H9 (cell line): ENCODE results near the gene CALCOCO1. TPM values are rescaled to one million over a fixed set of nuclear protein-coding genes. Genes with fewer than 3 reads are reported as not detected.

Source experiments
- DNase-seq: peaks from one replicate; pipeline ENCODE4 v3.0.0-alpha.2; 2017
- H2AFZ ChIP-seq: one replicate; pipeline ENCODE4 v1.6.1; 2013; ENCODE audit warnings: mild to moderate bottlenecking, low read length, control low read depth, moderate library complexity
- H2AK5ac ChIP-seq: 2 replicates; pipeline ENCODE4 v1.6.1; 2013; ENCODE audit warnings: low read length, control low read depth, mixed read lengths; ENCODE audit not compliant: insufficient read length
- H2BK120ac ChIP-seq: one replicate; pipeline ENCODE4 v1.6.1; 2013; ENCODE audit warnings: low read depth, mild to moderate bottlenecking, low read length, control low read depth, inconsistent platforms; ENCODE audit not compliant: poor library complexity, severe bottlenecking
- H2BK12ac ChIP-seq: 2 replicates; pipeline ENCODE4 v1.6.1; 2013; ENCODE audit warnings: low read length, control low read depth, mixed read lengths, low read depth; ENCODE audit not compliant: insufficient read length
- H2BK15ac ChIP-seq: 2 replicates; pipeline ENCODE4 v1.6.1; 2013; ENCODE audit warnings: low read depth, low read length, control low read depth
- H2BK20ac ChIP-seq: one replicate; pipeline ENCODE4 v1.6.1; 2013; ENCODE audit warnings: low read depth, mild to moderate bottlenecking, low read length, control low read depth, inconsistent platforms; ENCODE audit not compliant: poor library complexity, severe bottlenecking
- H2BK5ac ChIP-seq: 2 replicates; pipeline ENCODE4 v1.6.1; 2013; ENCODE audit warnings: low read length, control low read depth, mixed read lengths; ENCODE audit not compliant: insufficient read length
- H3K14ac ChIP-seq: 2 replicates; pipeline ENCODE4 v1.6.1; 2013; ENCODE audit warnings: low read length, control low read depth; ENCODE audit not compliant: insufficient read depth
- H3K18ac ChIP-seq: 2 replicates; pipeline ENCODE4 v1.6.1; 2013; ENCODE audit warnings: low read depth, mild to moderate bottlenecking, mixed read lengths, low read length, control low read depth; ENCODE audit not compliant: insufficient read length
- H3K23ac ChIP-seq: 2 replicates; pipeline ENCODE4 v1.6.1; 2013; ENCODE audit warnings: low read length, control low read depth, mixed read lengths, low read depth; ENCODE audit not compliant: insufficient read length
- H3K23me2 ChIP-seq: 2 replicates; pipeline ENCODE4 v1.6.1; 2013; ENCODE audit warnings: low read depth, mild to moderate bottlenecking, mixed read lengths, low read length, control low read depth; ENCODE audit not compliant: insufficient read length, poor library complexity, severe bottlenecking
- H3K27ac ChIP-seq: 2 replicates; pipeline ENCODE4 v1.5.1; 2013; ENCODE audit warnings: low read length, control low read depth, mixed read lengths, low read depth; ENCODE audit not compliant: insufficient read length
- H3K27me3 ChIP-seq: 2 replicates; pipeline ENCODE4 v1.6.1; 2013; ENCODE audit warnings: low read length, control low read depth, inconsistent platforms; ENCODE audit not compliant: insufficient read depth
- H3K4ac ChIP-seq: 2 replicates; pipeline ENCODE4 v1.6.1; 2013; ENCODE audit warnings: low read depth, mild to moderate bottlenecking, control low read depth, inconsistent platforms, low read length, moderate library complexity
- H3K4me1 ChIP-seq: 2 replicates; pipeline ENCODE4 v1.6.1; 2013; ENCODE audit warnings: low read length, control low read depth, inconsistent platforms; ENCODE audit not compliant: insufficient read depth
- H3K4me2 ChIP-seq: 2 replicates; pipeline ENCODE4 v1.6.1; 2013; ENCODE audit warnings: low read length, control low read depth, mixed read lengths; ENCODE audit not compliant: insufficient read length, insufficient read depth
- H3K56ac ChIP-seq: 2 replicates; pipeline ENCODE4 v1.6.1; 2013; ENCODE audit warnings: low read depth, mild to moderate bottlenecking, mixed read lengths, low read length, control low read depth; ENCODE audit not compliant: insufficient read length
- H3K79me1 ChIP-seq: 2 replicates; pipeline ENCODE4 v1.6.1; 2013; ENCODE audit warnings: low read depth, mild to moderate bottlenecking, moderate library complexity, low read length, control low read depth, inconsistent platforms; ENCODE audit not compliant: insufficient read depth, poor library complexity, severe bottlenecking
- H3K79me2 ChIP-seq: 2 replicates; pipeline ENCODE4 v1.6.1; 2013; ENCODE audit warnings: low read length, control low read depth, inconsistent platforms; ENCODE audit not compliant: insufficient read depth
- H3K9ac ChIP-seq: 2 replicates; pipeline ENCODE4 v1.6.1; 2013; ENCODE audit warnings: low read length, control low read depth, mixed read lengths; ENCODE audit not compliant: insufficient read length; ENCODE audit errors: extremely low read depth
- H3K9me3 ChIP-seq: one replicate; pipeline ENCODE4 v1.6.1; 2013; ENCODE audit warnings: low read depth, low read length, inconsistent platforms; ENCODE audit not compliant: control insufficient read depth
- H3T11ph ChIP-seq: one replicate; pipeline ENCODE4 v1.6.1; 2013; ENCODE audit warnings: mild to moderate bottlenecking, low read length, control low read depth, inconsistent platforms
- H4K20me1 ChIP-seq: one replicate; pipeline ENCODE4 v1.6.1; 2013; ENCODE audit not compliant: control insufficient read depth, insufficient read length, insufficient read depth
- H4K5ac ChIP-seq: 2 replicates; pipeline ENCODE4 v1.6.1; 2013; ENCODE audit warnings: low read depth, mild to moderate bottlenecking, mixed read lengths, low read length, control low read depth; ENCODE audit not compliant: insufficient read length
- H4K8ac ChIP-seq: replicated peaks from 2 replicates; pipeline ENCODE4 v1.6.1; 2013; ENCODE audit warnings: low read length, control low read depth, mixed read lengths, low read depth; ENCODE audit not compliant: insufficient read length
- H4K91ac ChIP-seq: 2 replicates; pipeline ENCODE4 v1.6.1; 2013; ENCODE audit warnings: low read depth, mild to moderate bottlenecking, moderate library complexity, mixed read lengths, low read length, control low read depth; ENCODE audit not compliant: insufficient read length
- H3K27ac Mint-ChIP-seq, 3 experiments: 2 replicates in 2 of 3; 3 replicates in 1 of 3; pipeline ENCODE4 v1.8.0; 2020 to 2021; ENCODE audit warnings: mixed read lengths in 3 of 3, mild to moderate bottlenecking in 1 of 3, moderate library complexity in 1 of 3
- H3K27me3 Mint-ChIP-seq: 2 replicates; pipeline ENCODE4 v1.8.0; 2021; ENCODE audit warnings: low read depth, mild to moderate bottlenecking, moderate library complexity, mixed read lengths
- H3K36me3 Mint-ChIP-seq, 3 experiments: 2 replicates in 2 of 3; 3 replicates in 1 of 3; pipeline ENCODE4 v1.8.0; 2020 to 2021; ENCODE audit warnings: low read depth in 3 of 3, mixed read lengths in 3 of 3; ENCODE audit not compliant: insufficient read depth in 1 of 3
- H3K4me1 Mint-ChIP-seq, 2 experiments: 2 replicates each; pipeline ENCODE4 v1.8.0; 2020; ENCODE audit warnings: mixed read lengths in 2 of 2
- H3K4me3 Mint-ChIP-seq, 2 experiments: 2 replicates in 1 of 2; 3 replicates in 1 of 2; pipeline ENCODE4 v1.8.0; 2020 to 2021; ENCODE audit warnings: mild to moderate bottlenecking in 2 of 2, mixed read lengths in 2 of 2, moderate library complexity in 1 of 2
- H3K9me3 Mint-ChIP-seq, 2 experiments: 2 replicates in 1 of 2; 3 replicates in 1 of 2; pipeline ENCODE4 v1.8.0; 2020; ENCODE audit warnings: mild to moderate bottlenecking in 2 of 2, mixed read lengths in 2 of 2, moderate library complexity in 1 of 2
- WGBS: extraction: QIAGEN DNeasy Blood & Tissue Kit; methylation state at CpG from one replicate; pipeline ENCODE4 v1.1.7; 2013; ENCODE audit warnings: missing lambda C conversion rate, low lambda C conversion rate, mixed read lengths; ENCODE audit not compliant: insufficient read length; ENCODE audit errors: extremely low coverage; 5-methylcytosine and 5-hydroxymethylcytosine counted together
- total RNA-seq: library from RNA; stranded (reverse); gene quantifications from 2 replicates; pipeline ENCODE4 v1.2.1, GENCODE V29; 2021
- TF ChIP-seq, protein P1 (sequence below): fragments of 200-600 bp; sonication (generic); conservative IDR thresholded peaks from 3 replicates; pipeline ENCODE4 v1.8.0; 2021; ENCODE audit warnings: antibody characterized with exemption, mild to moderate bottlenecking

Gene CALCOCO1
- total RNA-seq, 1 experiment from 2014 or later = 22.3 TPM

DNA sequence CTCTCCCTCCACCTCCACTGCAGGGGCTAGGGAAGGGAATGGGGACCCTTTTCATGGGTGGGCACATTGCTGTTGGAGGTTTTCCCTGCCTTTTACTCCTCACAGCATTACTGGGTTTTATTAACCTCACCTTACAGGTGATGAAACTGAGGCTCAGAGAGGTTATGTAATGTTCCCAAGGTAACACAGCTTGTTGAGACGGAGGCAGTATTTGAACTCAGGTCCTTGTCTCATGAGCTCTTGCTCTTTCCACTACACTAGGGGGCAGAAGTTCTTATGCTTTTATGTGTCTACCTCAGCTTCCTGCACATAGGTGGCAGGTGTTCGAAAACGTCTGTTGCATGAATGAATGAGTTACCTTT, 12.9 kb upstream of the CALCOCO1 start:
- Histone ChIP-seq H3K23me2 (peaks cover 19% of the 10 kb centered on the region), H2BK15ac (no peak overlapping the region), H4K5ac (no peak overlapping the region), H3K56ac (no peak overlapping the region), H2BK5ac (no peak overlapping the region), H3K9me3 (no peaks in the 10 kb centered on the region), H3K4ac (no peak overlapping the region), H3K23ac (no peak overlapping the region), H3K79me1 (no peaks in the 10 kb centered on the region), H4K20me1 (no peaks in the 10 kb centered on the region), H3K27me3 (peaks cover 31% of the 10 kb centered on the region; the same call in 1 of the 2 replicates), H3T11ph (no peak overlapping the region), H3K9ac (no peak overlapping the region), H3K27ac (no peak overlapping the region), H2BK20ac (no peak overlapping the region), H2BK12ac (no peak overlapping the region), H2AK5ac (no peak overlapping the region), H4K91ac (no peak overlapping the region), H3K14ac (no peak overlapping the region), H3K18ac (no peak overlapping the region), H3K4me1 (peaks cover 2% of the 10 kb centered on the region; the same call in 1 of the 2 replicates), H3K79me2 (no peaks in the 10 kb centered on the region), H2BK120ac (no peak overlapping the region), H3K4me2 (peak overlapping the region; percentile 77), H2AFZ (no peak overlapping the region), H4K8ac (no peak overlapping the region)
- TF ChIP-seq, protein P1, sequence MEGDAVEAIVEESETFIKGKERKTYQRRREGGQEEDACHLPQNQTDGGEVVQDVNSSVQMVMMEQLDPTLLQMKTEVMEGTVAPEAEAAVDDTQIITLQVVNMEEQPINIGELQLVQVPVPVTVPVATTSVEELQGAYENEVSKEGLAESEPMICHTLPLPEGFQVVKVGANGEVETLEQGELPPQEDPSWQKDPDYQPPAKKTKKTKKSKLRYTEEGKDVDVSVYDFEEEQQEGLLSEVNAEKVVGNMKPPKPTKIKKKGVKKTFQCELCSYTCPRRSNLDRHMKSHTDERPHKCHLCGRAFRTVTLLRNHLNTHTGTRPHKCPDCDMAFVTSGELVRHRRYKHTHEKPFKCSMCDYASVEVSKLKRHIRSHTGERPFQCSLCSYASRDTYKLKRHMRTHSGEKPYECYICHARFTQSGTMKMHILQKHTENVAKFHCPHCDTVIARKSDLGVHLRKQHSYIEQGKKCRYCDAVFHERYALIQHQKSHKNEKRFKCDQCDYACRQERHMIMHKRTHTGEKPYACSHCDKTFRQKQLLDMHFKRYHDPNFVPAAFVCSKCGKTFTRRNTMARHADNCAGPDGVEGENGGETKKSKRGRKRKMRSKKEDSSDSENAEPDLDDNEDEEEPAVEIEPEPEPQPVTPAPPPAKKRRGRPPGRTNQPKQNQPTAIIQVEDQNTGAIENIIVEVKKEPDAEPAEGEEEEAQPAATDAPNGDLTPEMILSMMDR = no peak; the same call in 2 of the 3 replicates
- no CpG with 5 or more reads among the region's 3 CpGs for WGBS
- Mint-ChIP-seq H3K27ac (no peak overlapping the region), H3K4me3 (peak overlapping the region; percentile 59 to 81; a peak in 2 of 5 replicates), H3K4me1 (peaks cover 16 to 19% of the 10 kb centered on the region in 2 experiments), H3K9me3 (no peaks in the 10 kb centered on the region), H3K27me3 (no peaks in the 10 kb centered on the region; the same call in none of the 2 replicates), H3K36me3 (no peaks in the 10 kb centered on the region)
- no peak for DNase-seq
